Bone marrow (tissue), 2 donors: ENCODE results near the gene KIF24.
"Not testable (repeated sequence)": the region's sequence is repeated elsewhere in the genome, so short reads cannot be mapped to it uniquely, and the experiment has no call there.

Experiments used
- DNase-seq, 2 donors: peaks; one replicate each; lab custom pipeline; 2025; lab: John Stamatoyannopoulos, UW

KIF24 gene

GRCh38 chr9:34365282-34365681, 36.2 kb upstream of the KIF24 start:
- DNase-seq: no peak

- DNase-seq: no peak
Measured at GRCh38 chr9:34363619-34364351, 34.7 kb upstream of the KIF24 start.

GRCh38 chr9:34362614-34363214, 33.6 kb upstream of the KIF24 start:
- no peak for DNase-seq

GRCh38 chr9:34352957-34353356, 23.9 kb upstream of the KIF24 start:
- DNase-seq: not testable (repeated sequence)

- DNase-seq: not testable (repeated sequence)
Measured at GRCh38 chr9:34352122-34352652, 23.1 kb upstream of the KIF24 start.

GRCh38 chr9:34349324-34349723, 20.3 kb upstream of the KIF24 start:
- no peak for DNase-seq

- no peak for DNase-seq
Measured at GRCh38 chr9:34347800-34348158, 18.7 kb upstream of the KIF24 start.

GRCh38 chr9:34346873-34347799, 18.1 kb upstream of the KIF24 start:
- DNase-seq: no peak

- no peak for DNase-seq
Measured at GRCh38 chr9:34343605-34344004, 14.5 kb upstream of the KIF24 start.

GRCh38 chr9:34343090-34343489, 14.0 kb upstream of the KIF24 start:
- DNase-seq: no peak

GRCh38 chr9:34341659-34342295, 12.7 kb upstream of the KIF24 start:
- DNase-seq: no peak

- DNase-seq: no peak
Measured at GRCh38 chr9:34338665-34339385, 9.8 kb upstream of the KIF24 start.

GRCh38 chr9:34338079-34338478, 9.0 kb upstream of the KIF24 start:
- not testable (repeated sequence) for DNase-seq

GRCh38 chr9:34337403-34337802, 8.3 kb upstream of the KIF24 start:
- DNase-seq: no peak

- DNase-seq: no peak
Measured at GRCh38 chr9:34335376-34335775, 6.3 kb upstream of the KIF24 start.

- DNase-seq: no peak
Measured at GRCh38 chr9:34334916-34335315, 5.8 kb upstream of the KIF24 start.

GRCh38 chr9:34334337-34334824, 5.3 kb upstream of the KIF24 start:
- DNase-seq: no peak

- no peak for DNase-seq
Measured at GRCh38 chr9:34333836-34334235, 4.8 kb upstream of the KIF24 start.

GRCh38 chr9:34332076-34332964, 3.3 kb upstream of the KIF24 start:
- no peak for DNase-seq

GRCh38 chr9:34331196-34331595, 2.1 kb upstream of the KIF24 start:
- no peak for DNase-seq
